Stimulated activated CD8-positive, alpha-beta memory T cell treated with anti-CD3 and anti-CD28 coated beads, Interleukin-4, amount 100 ng/mL, for 24 hours (primary cell): ENCODE measurements around the gene TET3.

Experiments
- DNase-seq: peaks from one replicate; pipeline ENCODE4 v3.0.0-alpha.2; 2020; ENCODE audit warnings: low read depth

TET3 gene

DNA sequence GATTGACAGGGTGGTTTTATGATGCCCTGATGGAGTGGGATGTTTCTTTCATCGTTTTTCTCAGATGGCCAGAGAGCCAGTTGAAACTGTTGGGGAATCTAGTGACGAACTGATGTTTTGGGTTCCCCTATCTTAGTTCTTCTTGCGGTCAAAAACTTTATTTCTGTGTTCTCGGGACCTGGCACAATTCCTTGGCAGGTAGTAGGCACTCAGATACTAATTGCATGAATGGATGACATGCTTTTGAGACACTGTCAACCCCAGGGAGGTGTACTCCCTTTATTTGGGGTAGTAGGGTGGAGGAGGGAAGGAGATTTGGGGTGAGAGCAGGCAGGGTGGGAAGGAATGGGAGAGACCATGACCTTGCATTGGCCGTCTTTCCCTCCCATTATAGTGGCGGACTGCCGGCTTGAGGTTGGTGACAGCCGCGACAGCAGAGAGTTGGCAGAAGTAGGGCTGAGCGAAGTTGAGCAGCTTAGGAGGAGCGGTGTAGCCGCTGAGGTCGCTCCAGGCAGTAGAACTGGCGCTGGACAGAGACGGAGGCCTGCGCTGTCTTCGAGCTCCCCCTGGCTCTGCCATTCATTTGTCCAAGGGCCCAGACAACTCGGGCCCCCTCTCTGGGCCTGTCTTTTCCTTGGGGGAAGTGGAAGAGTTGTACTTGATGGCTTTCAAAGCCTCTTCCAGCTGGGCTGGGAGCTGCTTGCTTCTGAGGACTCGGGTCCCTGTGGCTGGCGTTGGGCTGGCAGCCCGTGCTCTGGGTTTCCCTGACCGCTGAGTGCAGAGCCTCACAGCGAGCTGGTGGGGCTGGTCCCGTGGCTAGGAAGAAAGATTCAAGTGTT is 2.6 kb downstream of the TET3 start:
- no peak for DNase-seq

DNA sequence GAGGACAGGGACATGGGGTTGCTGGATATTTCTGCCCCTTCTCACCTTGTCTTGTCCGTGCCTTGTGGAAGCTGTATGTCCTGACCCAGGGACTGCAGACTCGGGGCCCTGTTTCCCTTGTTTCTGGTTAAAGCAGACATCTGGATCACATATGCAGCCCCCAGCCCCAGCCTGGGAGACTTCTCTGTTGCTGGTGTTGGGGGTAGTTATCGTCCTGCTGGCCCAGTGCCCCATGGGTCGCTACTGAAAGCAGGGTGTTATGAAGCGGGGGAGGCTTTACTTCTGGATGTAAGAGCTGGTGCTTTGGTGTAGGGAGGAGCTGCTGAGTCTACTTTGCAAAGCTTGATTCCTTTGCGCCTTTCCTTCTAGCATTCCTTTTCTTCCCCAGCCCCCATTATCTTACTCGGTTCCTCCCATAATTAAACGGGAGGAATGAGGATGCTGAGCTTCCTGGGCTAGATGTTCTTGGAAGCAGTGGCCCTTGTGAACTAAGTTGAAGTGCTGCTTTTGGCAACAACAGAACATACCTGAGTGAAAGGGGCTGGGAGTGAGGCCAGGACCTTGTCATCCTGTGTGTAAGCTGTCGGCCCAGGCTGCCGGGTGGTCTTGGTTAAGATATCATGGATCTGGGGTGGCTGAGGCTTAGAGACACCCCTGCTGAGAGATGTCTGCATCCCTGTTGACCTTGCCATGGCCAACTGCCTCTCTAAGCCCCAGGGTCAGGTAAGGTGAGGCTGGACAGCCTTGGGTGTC is 3.4 kb downstream of the TET3 start:
- DNase-seq: no peak

DNA sequence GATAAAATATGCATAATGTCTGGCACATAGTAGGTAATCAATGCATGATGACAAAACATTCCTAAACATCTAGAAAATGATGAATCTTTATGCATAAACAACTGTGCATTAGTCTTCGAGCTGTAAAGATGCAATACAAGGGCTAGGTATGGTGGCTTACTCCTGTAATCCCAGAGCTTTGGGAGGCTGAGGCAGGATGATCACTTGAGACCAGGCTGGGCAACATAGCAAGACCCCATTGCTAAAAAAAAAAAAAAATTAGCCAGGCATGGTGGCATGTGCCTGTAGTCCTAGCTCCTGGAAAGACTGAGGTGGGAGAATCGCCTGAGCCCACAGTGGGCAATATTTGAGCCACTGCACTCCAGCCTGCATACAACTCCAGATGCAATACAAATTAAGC is 5.3 kb downstream of the TET3 start:
- DNase-seq: no peak

- DNase-seq: no peak
Measured at GRCh38 chr2:73990531-73990930, 5.8 kb downstream of the TET3 start.

- no peak for DNase-seq
Measured at GRCh38 chr2:73992036-73992435, 7.3 kb downstream of the TET3 start.

- DNase-seq: no peak
Measured at GRCh38 chr2:73993376-73993775, 8.7 kb downstream of the TET3 start.

DNA sequence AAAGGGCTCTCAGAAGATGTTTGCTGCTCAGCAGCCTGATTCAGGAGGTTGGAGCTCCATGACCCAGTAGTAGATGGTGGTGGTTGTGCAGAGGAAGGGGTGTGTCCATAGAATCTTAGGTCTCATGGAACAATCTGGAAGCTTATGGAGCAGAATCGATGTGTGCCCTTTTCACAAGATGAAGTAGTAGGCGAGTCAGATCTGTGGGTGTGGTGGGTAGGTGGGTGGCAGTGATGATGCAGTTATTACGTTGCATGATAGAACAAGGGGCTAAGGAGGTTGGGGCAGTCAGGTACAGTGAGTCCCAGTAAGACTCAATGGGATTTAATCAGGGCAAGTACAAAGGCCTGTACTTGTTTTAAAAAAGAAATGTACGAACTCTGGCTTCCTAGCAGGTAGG is 9.1 kb downstream of the TET3 start:
- DNase-seq: no peak

DNA sequence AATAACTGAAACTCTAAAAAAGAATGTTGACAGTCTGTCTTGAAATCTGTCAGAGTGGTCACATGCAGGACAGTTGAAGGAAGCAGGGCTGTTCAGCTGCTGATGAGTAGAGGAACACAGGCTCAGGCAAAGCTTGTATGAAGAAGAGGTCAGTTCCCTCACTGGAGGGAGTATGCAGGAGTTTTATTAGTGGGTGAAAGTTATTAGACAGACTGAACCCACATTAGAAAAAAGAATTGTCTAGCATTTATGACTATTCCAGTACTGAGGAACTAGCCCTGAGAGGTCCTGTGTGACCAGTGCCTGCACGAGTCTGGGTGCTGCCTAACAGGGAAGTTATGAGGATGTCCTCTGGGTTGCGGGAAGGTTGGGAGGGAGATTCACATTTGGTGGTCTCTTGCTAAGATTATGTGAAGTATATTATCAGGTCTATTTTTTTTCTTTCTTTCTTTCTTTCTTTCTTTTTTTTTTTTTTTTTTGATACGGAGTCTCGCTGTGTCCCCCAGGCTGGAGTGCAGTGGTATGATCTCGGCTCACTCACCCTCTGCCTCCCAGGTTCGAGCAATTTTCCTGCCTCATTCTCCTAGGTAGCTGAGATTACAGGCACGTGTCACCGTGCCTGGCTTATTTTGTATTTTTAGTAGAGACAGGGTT is 9.6 kb downstream of the TET3 start:
- DNase-seq: no peak

DNA sequence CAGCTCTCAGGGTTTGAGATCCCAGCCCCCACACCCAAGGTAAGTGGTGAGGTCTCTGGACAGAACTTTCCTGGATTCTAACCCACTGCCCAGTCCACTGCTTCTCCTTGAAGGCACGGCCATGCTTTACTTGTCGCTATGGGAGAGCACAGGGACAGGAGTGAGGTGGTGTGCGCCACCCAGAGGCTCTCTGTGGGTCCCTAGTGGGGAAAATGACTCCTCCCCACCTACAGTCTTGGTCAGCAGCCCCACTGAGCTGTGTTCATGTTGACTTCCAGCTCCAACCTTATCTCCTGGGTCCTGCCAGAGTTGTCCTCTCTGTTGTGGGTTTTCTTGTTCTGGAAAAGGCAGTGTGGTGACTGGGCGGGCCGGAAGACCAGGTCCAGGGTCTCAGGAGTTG is 11.1 kb downstream of the TET3 start:
- DNase-seq: no peak

DNA sequence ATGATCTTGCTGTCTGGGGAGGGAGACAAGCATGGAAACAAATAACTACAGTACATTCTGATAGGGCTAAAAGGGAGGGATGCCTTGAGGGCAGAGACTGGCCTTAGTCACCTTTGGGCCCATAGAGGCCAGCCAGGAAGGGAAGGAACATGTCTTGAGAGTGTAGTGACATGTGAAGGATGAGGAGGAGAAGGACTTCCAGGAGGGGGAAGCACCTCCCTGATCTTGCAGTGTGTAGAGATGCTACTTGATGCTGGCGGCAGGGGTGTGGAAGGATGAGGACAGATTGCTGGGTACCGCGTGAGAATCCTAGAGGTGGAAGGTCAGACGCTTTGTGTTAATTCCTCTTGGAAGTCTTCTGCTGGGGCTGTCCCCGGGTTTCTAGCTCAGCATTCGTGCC is 13.1 kb downstream of the TET3 start:
- DNase-seq: no peak

DNA sequence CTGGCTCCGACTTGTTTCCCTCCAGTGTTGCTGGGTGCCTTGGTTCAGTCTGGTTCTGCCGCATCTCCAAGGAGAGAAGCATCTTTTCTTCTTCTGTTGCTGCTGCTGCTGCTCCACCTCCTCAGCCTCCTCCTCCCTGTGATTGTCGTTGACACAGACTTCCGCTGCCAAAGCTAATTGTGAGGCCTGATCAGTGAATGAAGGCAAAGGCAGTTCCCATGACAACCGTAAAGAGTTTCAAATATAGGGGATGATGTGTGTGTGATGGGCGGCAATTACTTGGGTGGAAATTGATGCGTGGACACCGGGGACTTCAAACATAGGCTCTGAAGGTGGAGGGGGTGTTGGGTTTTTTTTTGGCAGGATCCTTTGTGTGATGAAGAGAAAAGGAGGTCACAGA is 13.7 kb downstream of the TET3 start:
- DNase-seq: no peak

DNA sequence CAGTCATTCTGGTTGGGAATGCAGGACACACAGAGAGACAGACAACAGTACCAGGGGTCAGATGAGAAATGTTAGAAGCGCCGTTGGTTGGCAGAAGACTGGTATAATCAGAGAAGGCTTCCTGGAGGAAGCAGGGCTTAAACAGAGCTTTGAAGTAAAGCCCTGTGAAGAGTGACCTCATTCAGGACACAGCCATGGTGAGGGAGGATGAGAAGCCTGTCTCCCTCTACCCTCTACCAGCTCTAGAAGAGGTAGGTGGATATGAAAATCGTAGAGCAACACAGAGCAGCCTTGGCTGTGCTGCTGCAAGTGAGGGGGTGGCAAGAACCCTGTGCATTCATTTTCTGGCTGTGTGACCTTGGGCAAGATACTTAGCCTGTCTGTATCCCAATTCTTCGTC is 14.2 kb downstream of the TET3 start:
- DNase-seq: no peak

- DNase-seq: no peak
Measured at GRCh38 chr2:73999881-74000597, 15.3 kb downstream of the TET3 start.

DNA sequence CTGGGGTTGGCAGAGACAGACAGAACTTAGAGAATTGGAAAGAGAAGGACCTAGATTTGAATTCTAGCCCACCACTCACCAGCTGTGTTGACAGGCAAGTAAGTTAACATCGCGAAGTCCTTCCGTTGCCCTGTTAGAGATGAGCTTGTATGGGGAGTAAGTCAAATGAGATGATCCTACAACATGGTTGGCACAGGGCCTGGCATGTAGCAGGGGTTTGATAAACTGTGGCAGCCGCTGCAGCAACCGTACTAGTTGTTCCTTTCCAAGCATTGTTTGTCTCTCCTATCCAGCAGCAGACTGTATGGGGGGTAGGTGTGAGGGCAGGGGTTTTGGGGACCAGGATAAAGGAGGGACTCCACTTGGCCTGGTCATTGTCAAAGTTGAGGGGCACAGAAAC is 16.0 kb downstream of the TET3 start:
- no peak for DNase-seq

DNA sequence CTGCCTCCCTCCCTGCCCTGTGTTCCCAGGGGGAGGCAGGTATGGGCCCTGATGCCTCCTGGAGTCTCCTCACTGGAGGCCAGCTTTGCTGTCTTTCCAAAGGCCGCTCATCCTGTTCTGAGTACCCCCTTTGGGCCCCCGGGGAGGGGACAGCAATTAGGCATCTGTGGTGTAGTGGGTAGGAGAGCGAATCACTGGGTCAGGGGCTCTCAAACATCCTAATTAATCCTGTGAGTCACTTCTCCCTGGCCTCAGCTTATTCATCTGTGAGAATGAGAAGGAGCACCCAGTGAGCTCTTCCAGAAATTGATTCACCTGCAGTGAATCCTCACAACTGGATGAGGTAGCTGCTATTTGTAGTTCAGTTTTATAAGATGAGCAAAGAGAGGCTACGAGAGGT is 16.4 kb downstream of the TET3 start:
- DNase-seq: no peak

DNA sequence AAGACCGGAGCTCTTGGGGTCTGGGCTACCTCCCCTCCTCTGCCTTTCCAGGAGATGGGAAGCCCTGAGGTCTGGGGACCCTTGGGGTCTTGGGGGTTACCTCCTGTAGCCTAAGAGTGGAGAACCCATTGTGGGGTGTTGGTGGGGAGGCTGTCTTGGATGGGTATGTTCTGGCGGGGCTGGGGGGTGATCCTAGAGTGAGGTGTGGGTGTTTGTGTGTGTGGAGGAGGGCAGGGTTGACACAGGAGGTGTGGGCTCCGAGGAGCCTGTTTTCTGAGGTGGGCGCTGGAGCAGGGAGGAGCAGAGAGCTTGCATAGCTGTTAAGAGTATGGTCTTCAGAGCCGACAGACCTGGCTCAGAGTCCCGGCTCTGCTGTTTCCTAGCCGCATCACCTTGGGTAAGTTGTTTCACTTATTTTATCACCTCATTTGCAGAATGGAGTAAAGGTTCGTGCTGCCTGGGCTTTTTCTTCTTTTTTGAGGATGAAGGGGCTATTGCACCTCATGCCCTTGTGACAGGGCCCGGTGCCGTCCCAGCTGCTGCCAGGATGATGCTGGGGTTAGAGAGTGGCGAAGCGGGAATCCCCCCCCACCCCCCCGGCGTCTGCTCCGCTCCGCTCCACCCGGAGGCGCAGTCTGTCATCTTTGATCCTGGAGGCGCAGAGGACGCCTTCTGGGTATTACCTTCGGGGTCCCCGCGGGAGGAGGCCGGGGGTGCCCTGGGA is 17.2 kb downstream of the TET3 start:
- DNase-seq: no peak

GRCh38 chr2:74002505-74003421 is 18.1 kb downstream of the TET3 start:
- DNase-seq: peak; percentile 74

GRCh38 chr2:74003494-74004211 is 18.9 kb downstream of the TET3 start:
- no peak for DNase-seq

DNA sequence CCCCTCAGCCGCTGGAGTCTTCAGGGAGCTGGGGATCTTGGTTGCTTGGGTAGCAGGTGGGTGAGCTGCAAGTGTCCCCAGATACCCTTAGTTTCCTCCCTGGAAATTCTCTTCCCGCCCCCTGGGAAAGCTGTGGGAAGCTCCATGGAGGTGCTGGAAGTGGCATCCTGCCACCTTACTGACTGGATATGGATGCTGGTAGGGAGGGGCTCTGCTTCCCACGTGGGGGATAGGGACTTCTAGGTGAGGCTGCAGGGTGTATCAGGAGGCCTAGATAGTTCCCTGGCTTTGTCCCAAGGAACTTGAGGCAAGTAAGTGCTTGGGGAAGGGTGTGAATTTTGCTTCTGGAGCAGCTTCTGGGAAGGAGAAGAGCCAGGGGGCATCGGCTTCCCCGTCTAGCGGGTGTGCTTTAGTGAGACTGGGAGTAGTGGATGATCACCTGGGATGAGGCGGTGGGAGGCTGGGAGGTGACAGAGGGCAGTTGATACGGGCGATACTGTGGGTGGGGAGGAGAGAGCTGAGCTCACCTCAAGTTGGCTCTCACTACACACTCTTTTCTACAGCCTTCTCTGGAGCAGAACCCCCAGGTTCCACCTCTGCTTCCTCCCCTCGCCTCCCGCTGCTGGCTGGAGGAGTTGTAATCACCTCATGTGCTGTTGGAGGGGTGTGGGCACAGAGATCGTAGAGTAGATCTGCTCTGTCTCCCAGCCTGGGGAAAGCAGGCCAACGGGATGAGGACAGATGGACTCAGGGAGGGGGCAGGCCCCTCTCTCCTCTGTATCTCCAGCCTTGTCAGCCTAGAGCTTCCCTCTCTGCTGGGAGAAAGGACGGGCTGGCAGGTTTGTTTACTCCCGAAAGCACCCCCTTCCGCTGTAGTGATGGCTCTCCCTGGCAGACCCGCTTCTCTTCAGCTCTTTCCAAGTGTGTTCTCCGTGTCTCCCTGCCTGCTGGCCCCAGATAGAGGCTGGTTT is 19.8 kb downstream of the TET3 start:
- DNase-seq: no peak
